WTC11 (cell line): ENCODE measurements around the gene RANBP3. TPM values are rescaled to one million over a fixed set of nuclear protein-coding genes. Genes with fewer than 3 reads are reported as not detected.

Experiments used
- ATAC-seq: fragments of 200-7000 bp; cut with Tn5 transposase; 2 replicates; pipeline ENCODE4 v1.10.0; 2021; ENCODE audit warnings: mild to moderate bottlenecking, moderate library complexity
- CTCF ChIA-PET: fragments of 300-600 bp; sonication (Branson Sonifier 250); formaldehyde crosslinking; loops from one replicate; lab custom pipeline; 2021; ENCODE audit warnings: antibody characterized with exemption; lab: Charles Lee
- POLR2A ChIA-PET: fragments of 350-600 bp; sonication (Branson Sonifier 250); formaldehyde crosslinking; loops from one replicate; lab custom pipeline; 2021; ENCODE audit warnings: antibody characterized with exemption; lab: Charles Lee
- DNase-seq: peaks from one replicate; pipeline ENCODE4 v3.0.0; 2021; ENCODE audit warnings: low spot score
- H3K27ac Mint-ChIP-seq: 2 replicates; pipeline ENCODE4 v1.8.0; 2021; ENCODE audit warnings: mixed read lengths
- H3K27me3 Mint-ChIP-seq: 2 replicates; pipeline ENCODE4 v1.8.0; 2021; ENCODE audit warnings: low read depth, mild to moderate bottlenecking, moderate library complexity, mixed read lengths
- H3K36me3 Mint-ChIP-seq: 2 replicates; pipeline ENCODE4 v1.8.0; 2021; ENCODE audit warnings: mixed read lengths
- H3K4me1 Mint-ChIP-seq: 2 replicates; pipeline ENCODE4 v1.8.0; 2022; ENCODE audit warnings: mixed read lengths
- H3K4me3 Mint-ChIP-seq: 2 replicates; pipeline ENCODE4 v1.8.0; 2021; ENCODE audit warnings: mild to moderate bottlenecking, moderate library complexity, mixed read lengths
- H3K9me3 Mint-ChIP-seq: 2 replicates; pipeline ENCODE4 v1.8.0; 2021; ENCODE audit warnings: mixed read lengths
- ARID4B ChIP-seq: sonication (generic); formaldehyde crosslinking; IDR thresholded peaks from 2 replicates; pipeline ENCODE4 v1.8.0; 2023; ENCODE audit warnings: missing genetic modification reagents, mild to moderate bottlenecking, borderline replicate concordance
- E2F1 ChIP-seq: sonication (generic); formaldehyde crosslinking; IDR thresholded peaks from 2 replicates; pipeline ENCODE4 v1.8.0; 2022; ENCODE audit warnings: mild to moderate bottlenecking, missing genetic modification reagents
- GTF2I ChIP-seq: fragments of 250-450 bp; sonication (Bioruptor Pico); conservative IDR thresholded peaks from 2 replicates; pipeline ENCODE4 v1.4.0; 2021; ENCODE audit warnings: mild to moderate bottlenecking
- HMGXB4 ChIP-seq: sonication (generic); formaldehyde crosslinking; IDR thresholded peaks from 2 replicates; pipeline ENCODE4 v1.8.1; 2023; ENCODE audit warnings: mild to moderate bottlenecking, moderate library complexity, missing genetic modification reagents
- IRF2 ChIP-seq: sonication (generic); formaldehyde crosslinking; IDR thresholded peaks from 2 replicates; pipeline ENCODE4 v1.8.0; 2022; ENCODE audit warnings: low read depth, missing genetic modification reagents, borderline replicate concordance
- NFATC4 ChIP-seq: fragments of 250-450 bp; sonication (Bioruptor Pico); IDR thresholded peaks from 2 replicates; pipeline ENCODE4 v1.9.0; 2021; ENCODE audit warnings: mild to moderate bottlenecking
- USF1 ChIP-seq: sonication (generic); formaldehyde crosslinking; IDR thresholded peaks from 2 replicates; pipeline ENCODE4 v1.8.0; 2022; ENCODE audit warnings: mild to moderate bottlenecking, missing genetic modification reagents
- ZNF121 ChIP-seq: sonication (generic); formaldehyde crosslinking; IDR thresholded peaks from 2 replicates; pipeline ENCODE4 v1.8.0; 2023; ENCODE audit warnings: missing genetic modification reagents
- ZNF317 ChIP-seq: sonication (generic); formaldehyde crosslinking; IDR thresholded peaks from 2 replicates; pipeline ENCODE4 v1.8.1; 2023; ENCODE audit warnings: low read depth, mild to moderate bottlenecking, moderate library complexity, missing genetic modification reagents, borderline replicate concordance
- ZNF512 ChIP-seq: sonication (generic); formaldehyde crosslinking; IDR thresholded peaks from 2 replicates; pipeline ENCODE4 v1.8.1; 2022; ENCODE audit warnings: missing genetic modification reagents, borderline replicate concordance
- total RNA-seq: library from RNA; stranded (reverse); gene quantifications from 3 replicates; pipeline ENCODE4 v1.2.3, GENCODE V29; 2021

The RANBP3 gene
- total RNA-seq, 1 experiment from 2014 or later = 76.3 TPM

- CTCF ChIA-PET = interaction anchor here (0.6 to 4.5 kb wide), 4 partner anchors 65 to 97 kb away, joined by 3 to 66 read pairs (median 4); partner anchors contain the start of gene NRTN
- no peak overlapping the region for H3K27ac Mint-ChIP-seq
Measured at GRCh38 chr19:5893296-5893903, 84.5 kb downstream of the RANBP3 start.

More at GRCh38 chr19:5893296-5893903, 84.5 kb downstream of the RANBP3 start:
- DNase-seq (no peak), ATAC-seq (peak; percentile 18; the same call in 1 of the 2 replicates)
- H3K27me3 Mint-ChIP-seq = peaks cover 17% of the 10 kb centered on the region
- TF ChIP-seq ZNF512 (CRISPR knock-in tag) = no peak
- TF ChIP-seq IRF2 (CRISPR knock-in tag) = no peak
- no peak for TF ChIP-seq HMGXB4 (CRISPR knock-in tag)
- TF ChIP-seq ARID4B = no peak
- 0 out of 2 replicates have a peak, but pooled peaks have one; percentile 20 for TF ChIP-seq ZNF121 (CRISPR knock-in tag)
- no peak for TF ChIP-seq ZNF317 (CRISPR knock-in tag)
- no peak for TF ChIP-seq E2F1 (CRISPR knock-in tag)
- TF ChIP-seq NFATC4 (CRISPR knock-in tag) = no peak
- TF ChIP-seq USF1 (CRISPR knock-in tag) = 0 out of 2 replicates have a peak, but pooled peaks have one; percentile 25
- no peak for TF ChIP-seq GTF2I (CRISPR knock-in tag)
- H3K4me3 Mint-ChIP-seq = no peak overlapping the region
- H3K4me1 Mint-ChIP-seq = 0 out of 2 replicates have a peak, but pooled peaks cover 3% of the 10 kb centered on the region
- H3K9me3 Mint-ChIP-seq = no peaks in the 10 kb centered on the region
- POLR2A ChIA-PET = interaction anchor here (0.6 to 1.0 kb wide), 2 partner anchors 11 to 89 kb away, joined by 3 to 5 read pairs; partner anchors contain the start of gene VMAC
- H3K36me3 Mint-ChIP-seq = no peaks in the 10 kb centered on the region; the same call in 1 of the 2 replicates
